MCF 10A (cell line): Measurements from ENCODE around the gene TRRAP. TPM values are rescaled to one million over a fixed set of nuclear protein-coding genes. Genes with fewer than 3 reads are reported as not detected.

Experiments
- BruUV-seq: library from RNA; stranded (reverse); fragments of 400-500 nt; replicated peaks from 2 replicates; lab custom pipeline; 2021; lab: Mats Ljungman, UMichigan
- CTCF ChIA-PET: fragments of 300-600 bp; sonication (Branson Sonifier 250); formaldehyde crosslinking; extraction: SDS; loops from one replicate; lab custom pipeline; 2021; ENCODE audit warnings: antibody characterized with exemption, inconsistent platforms; lab: Yijun Ruan, JAX
- POLR2A ChIA-PET: fragments of 300-600, 350-650 bp; sonication (Branson Sonifier 250); formaldehyde crosslinking; extraction: SDS; loops from one replicate; lab custom pipeline; 2020; ENCODE audit warnings: antibody characterized with exemption, inconsistent platforms; lab: Yijun Ruan, JAX
- DNase-seq: peaks from one replicate; pipeline ENCODE4 v3.0.0-alpha.2; 2018; ENCODE audit not compliant: unreplicated experiment
- H3K27ac Mint-ChIP-seq: one replicate; pipeline ENCODE4 v1.8.0; 2022; ENCODE audit warnings: mild to moderate bottlenecking, low read depth, mixed read lengths; ENCODE audit not compliant: unreplicated experiment
- H3K27me3 Mint-ChIP-seq: one replicate; pipeline ENCODE4 v1.8.0; 2022; ENCODE audit warnings: mixed read lengths; ENCODE audit not compliant: insufficient read depth, unreplicated experiment
- H3K36me3 Mint-ChIP-seq: one replicate; pipeline ENCODE4 v1.8.0; 2022; ENCODE audit warnings: mild to moderate bottlenecking, moderate library complexity, mixed read lengths; ENCODE audit not compliant: insufficient read depth, unreplicated experiment
- H3K4me1 Mint-ChIP-seq: one replicate; pipeline ENCODE4 v1.8.0; 2022; ENCODE audit warnings: mixed read lengths; ENCODE audit not compliant: insufficient read depth, unreplicated experiment
- H3K4me3 Mint-ChIP-seq: one replicate; pipeline ENCODE4 v1.8.0; 2022; ENCODE audit warnings: mild to moderate bottlenecking, moderate library complexity, mixed read lengths; ENCODE audit not compliant: unreplicated experiment
- H3K9me3 Mint-ChIP-seq: one replicate; pipeline ENCODE4 v1.8.0; 2022; ENCODE audit warnings: mixed read lengths; ENCODE audit not compliant: unreplicated experiment
- intact Hi-C: fragments of 100-400 bp; cut with micrococcal nuclease; formaldehyde crosslinking; loops from 2 replicates; pipeline ENCODE4 v1.14.1; 2022
- total RNA-seq: library from RNA; stranded (reverse); gene quantifications from 2 replicates; pipeline ENCODE4 v1.2.3, GENCODE V29; 2022
- TF ChIP-seq, protein P1 (sequence below): fragments of 200-600 bp; IDR thresholded peaks from one replicate; pipeline ENCODE4 v1.8.0; 2022; ENCODE audit warnings: antibody characterized with exemption, mild to moderate bottlenecking; ENCODE audit not compliant: unreplicated experiment

Gene TRRAP
- total RNA-seq, 1 experiment from 2014 or later, result 30.4 TPM

DNA sequence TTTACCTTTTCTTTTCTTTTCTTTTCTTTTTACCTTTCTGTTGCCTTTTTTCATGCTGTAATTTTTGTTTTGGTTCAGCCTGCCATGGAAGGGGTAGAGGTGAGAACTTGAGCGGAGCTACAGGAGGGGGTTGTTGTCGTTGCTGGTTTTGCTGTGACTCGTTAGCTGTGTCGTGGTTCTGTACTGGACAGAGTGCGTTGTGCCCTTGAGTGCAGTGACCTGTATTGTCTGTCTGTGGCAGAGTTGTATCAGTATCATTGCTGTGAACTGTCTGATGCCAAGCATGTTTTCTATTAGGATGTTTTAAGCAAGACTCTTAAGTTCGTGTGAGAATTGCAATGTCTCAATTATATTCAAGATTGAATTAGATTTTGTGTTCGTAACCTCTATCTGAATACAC is 67.5 kb downstream of the TRRAP start:
- no peak for DNase-seq
- no peaks in the 10 kb centered on the region for H3K4me1 Mint-ChIP-seq
- no TSS peak for BruUV-seq
- no peaks in the 10 kb centered on the region for H3K27me3 Mint-ChIP-seq
- TF ChIP-seq, protein P1, sequence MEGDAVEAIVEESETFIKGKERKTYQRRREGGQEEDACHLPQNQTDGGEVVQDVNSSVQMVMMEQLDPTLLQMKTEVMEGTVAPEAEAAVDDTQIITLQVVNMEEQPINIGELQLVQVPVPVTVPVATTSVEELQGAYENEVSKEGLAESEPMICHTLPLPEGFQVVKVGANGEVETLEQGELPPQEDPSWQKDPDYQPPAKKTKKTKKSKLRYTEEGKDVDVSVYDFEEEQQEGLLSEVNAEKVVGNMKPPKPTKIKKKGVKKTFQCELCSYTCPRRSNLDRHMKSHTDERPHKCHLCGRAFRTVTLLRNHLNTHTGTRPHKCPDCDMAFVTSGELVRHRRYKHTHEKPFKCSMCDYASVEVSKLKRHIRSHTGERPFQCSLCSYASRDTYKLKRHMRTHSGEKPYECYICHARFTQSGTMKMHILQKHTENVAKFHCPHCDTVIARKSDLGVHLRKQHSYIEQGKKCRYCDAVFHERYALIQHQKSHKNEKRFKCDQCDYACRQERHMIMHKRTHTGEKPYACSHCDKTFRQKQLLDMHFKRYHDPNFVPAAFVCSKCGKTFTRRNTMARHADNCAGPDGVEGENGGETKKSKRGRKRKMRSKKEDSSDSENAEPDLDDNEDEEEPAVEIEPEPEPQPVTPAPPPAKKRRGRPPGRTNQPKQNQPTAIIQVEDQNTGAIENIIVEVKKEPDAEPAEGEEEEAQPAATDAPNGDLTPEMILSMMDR, result no peak
- H3K36me3 Mint-ChIP-seq, result peaks cover 92% of the 10 kb centered on the region
- H3K9me3 Mint-ChIP-seq, result no peaks in the 10 kb centered on the region
- POLR2A ChIA-PET, result no interaction called here
- no peak overlapping the region for H3K27ac Mint-ChIP-seq
- CTCF ChIA-PET, result interaction anchor here (0.9 kb wide), 1 partner anchor 23 kb away, joined by 4 read pairs; no protein-coding TSS in a partner anchor
- intact Hi-C loops, result no loop called here
- no peak overlapping the region for H3K4me3 Mint-ChIP-seq

DNA sequence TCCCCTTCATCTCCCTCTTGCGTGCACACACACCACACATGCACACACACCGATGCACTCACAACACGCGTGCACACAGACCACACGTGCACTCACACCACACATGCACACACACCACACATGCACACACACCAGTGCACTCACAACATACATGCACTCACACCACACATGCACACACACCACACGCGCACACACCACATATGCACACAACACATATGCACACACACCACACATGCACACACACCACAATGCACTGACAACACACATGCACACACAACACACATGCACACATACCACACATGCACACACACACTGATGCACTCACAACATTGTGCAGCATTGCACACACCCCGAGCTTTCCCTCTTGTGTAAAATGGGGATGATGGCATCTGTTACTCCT is 68.1 kb downstream of the TRRAP start:
- intact Hi-C loops, result no loop called here
- CTCF ChIA-PET, result interaction anchor here (0.9 kb wide), 1 partner anchor 23 kb away, joined by 4 read pairs; no protein-coding TSS in a partner anchor
- Mint-ChIP-seq H3K27me3 (no peaks in the 10 kb centered on the region), H3K27ac (no peak overlapping the region), H3K36me3 (peaks cover 92% of the 10 kb centered on the region), H3K4me1 (no peaks in the 10 kb centered on the region), H3K9me3 (no peaks in the 10 kb centered on the region), H3K4me3 (no peak overlapping the region)
- TF ChIP-seq, protein P1, result no peak
- POLR2A ChIA-PET, result no interaction called here
- BruUV-seq, result no TSS peak
- no peak for DNase-seq

DNA sequence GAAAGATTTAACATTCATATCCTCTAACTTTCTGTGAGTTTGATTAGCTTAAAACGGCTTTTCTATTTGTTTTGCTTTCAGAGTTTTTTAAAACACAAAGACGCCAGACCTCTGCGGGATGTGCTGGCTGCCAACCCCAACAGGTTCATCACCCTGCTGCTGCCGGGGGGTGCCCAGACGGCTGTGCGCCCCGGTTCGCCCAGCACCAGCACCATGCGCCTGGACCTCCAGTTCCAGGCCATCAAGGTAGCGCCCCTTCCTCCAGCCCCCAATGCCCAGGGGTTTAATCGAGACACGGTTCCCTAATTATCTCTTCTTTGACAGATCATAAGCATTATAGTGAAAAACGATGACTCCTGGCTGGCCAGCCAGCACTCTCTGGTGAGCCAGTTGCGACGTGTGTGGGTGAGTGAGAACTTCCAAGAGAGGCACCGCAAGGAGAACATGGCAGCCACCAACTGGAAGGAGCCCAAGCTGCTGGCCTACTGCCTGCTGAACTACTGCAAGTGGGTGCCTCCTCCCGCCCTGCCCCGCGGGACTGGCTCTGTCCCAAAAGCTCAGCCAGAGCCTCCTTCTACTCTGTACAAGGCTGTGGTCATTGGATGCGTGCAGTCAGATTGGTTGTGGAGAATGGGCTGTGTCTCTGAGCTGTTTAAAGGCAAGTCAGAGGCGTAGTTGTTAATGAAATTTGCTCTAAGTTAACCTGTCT is 71.2 kb downstream of the TRRAP start:
- POLR2A ChIA-PET, result interaction anchor here (0.6 to 0.7 kb wide), 2 partner anchors 9 to 403 kb away, joined by 3 to 4 read pairs; no protein-coding TSS in a partner anchor
- TF ChIP-seq, protein P1, result no peak
- H3K9me3 Mint-ChIP-seq, result no peaks in the 10 kb centered on the region
- peaks cover 86% of the 10 kb centered on the region for H3K36me3 Mint-ChIP-seq
- intact Hi-C loops, result no loop called here
- BruUV-seq, result no TSS peak
- CTCF ChIA-PET, result interaction anchor here (0.7 to 0.8 kb wide), 2 partner anchors 12 to 374 kb away, joined by 3 to 4 read pairs; no protein-coding TSS in a partner anchor
- no peaks in the 10 kb centered on the region for H3K27me3 Mint-ChIP-seq
- DNase-seq, result no peak
- no peak overlapping the region for H3K27ac Mint-ChIP-seq
- no peaks in the 10 kb centered on the region for H3K4me1 Mint-ChIP-seq
- H3K4me3 Mint-ChIP-seq, result no peak overlapping the region

DNA sequence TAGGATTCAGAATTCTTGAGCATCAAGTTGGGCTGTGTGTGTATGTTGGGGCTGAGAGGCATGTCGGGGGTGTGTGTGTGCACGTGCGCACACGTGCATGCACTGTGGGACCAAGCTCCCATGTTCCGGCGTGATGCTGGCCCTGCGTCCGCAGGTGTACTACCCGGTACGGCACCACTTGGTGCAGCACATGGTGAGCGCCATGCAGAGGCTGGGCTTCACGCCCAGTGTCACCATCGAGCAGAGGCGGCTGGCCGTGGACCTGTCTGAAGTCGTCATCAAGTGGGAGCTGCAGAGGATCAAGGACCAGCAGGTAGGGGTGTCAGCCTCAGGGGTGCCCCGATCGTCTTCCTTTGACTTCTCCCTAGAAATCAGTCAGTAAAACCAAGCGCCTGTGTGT is 77.7 kb downstream of the TRRAP start:
- no peak overlapping the region for H3K4me3 Mint-ChIP-seq
- H3K27ac Mint-ChIP-seq, result no peak overlapping the region
- no peaks in the 10 kb centered on the region for H3K27me3 Mint-ChIP-seq
- no peaks in the 10 kb centered on the region for H3K9me3 Mint-ChIP-seq
- no peaks in the 10 kb centered on the region for H3K4me1 Mint-ChIP-seq
- ChIA-PET CTCF (no interaction called here), POLR2A (no interaction called here)
- intact Hi-C loops, result no loop called here
- no peak for DNase-seq
- TF ChIP-seq, protein P1, result no peak
- no TSS peak for BruUV-seq
- peaks cover 90% of the 10 kb centered on the region for H3K36me3 Mint-ChIP-seq
